NAMALWA (cell line): Measurements from ENCODE around the gene ZNF414.
"Not testable (repeated sequence)": the region's sequence is repeated elsewhere in the genome, so short reads cannot be mapped to it uniquely, and the experiment has no call there.

Experiments used
- DNase-seq: peaks from one replicate; pipeline ENCODE4 v3.0.0-alpha.2; 2015; ENCODE audit warnings: low spot score

The ZNF414 gene

DNA sequence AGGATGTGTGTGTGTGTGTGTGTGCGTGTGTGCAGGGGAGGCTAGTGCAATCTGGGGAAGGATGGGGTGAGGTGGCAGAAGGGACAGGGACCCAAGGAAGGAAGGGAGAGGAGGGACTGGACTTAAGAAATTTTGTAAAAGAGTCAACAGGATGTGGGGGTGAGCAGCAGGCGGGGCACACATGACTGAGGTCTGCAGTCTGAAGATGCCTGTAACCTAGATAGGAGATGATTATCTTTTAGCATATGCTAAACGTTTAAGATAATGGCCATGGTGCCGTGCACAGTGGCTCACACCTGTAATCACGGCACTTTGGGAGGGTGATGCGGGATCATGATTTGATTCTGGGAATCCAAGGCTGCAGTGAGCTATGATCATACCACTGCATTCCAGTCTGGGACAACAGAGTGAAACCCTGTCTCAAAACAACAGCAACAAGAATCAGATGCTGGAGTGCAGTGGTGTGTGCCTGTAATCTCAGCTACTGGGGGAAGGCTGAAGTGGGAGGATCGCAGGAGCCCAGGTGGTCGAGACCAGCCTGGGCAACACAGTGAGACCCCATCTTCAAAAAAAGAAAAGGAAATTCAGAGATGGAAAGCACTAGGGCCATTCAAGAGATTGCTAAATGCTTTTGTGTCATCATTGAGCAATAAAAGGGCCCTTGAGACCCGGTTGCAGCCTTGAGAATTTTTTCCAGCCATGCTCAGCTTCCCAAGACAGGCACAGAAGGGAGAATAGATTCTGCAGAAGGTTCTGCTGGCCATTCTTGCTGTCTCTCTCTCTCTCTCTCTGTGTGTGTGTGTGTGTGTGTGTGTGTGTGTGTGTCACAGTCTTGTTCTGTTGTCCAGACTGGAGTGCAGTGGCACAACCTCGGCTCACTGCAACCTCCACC, 3.8 kb upstream of the ZNF414 start:
- no peak for DNase-seq

GRCh38 chr19:8515317-8515716, 1.4 kb upstream of the ZNF414 start:
- DNase-seq, result no peak

GRCh38 chr19:8514505-8515009, 590 bp upstream of the ZNF414 start:
- not testable (repeated sequence) for DNase-seq

GRCh38 chr19:8513036-8513686, 806 bp downstream of the ZNF414 start:
- no peak for DNase-seq

GRCh38 chr19:8512115-8512967, 1.6 kb downstream of the ZNF414 start:
- DNase-seq, result peak; percentile 74

- no peak for DNase-seq
Measured at GRCh38 chr19:8511573-8512101, 2.3 kb downstream of the ZNF414 start.

GRCh38 chr19:8510589-8511115, 3.3 kb downstream of the ZNF414 start:
- no peak for DNase-seq

- DNase-seq, result no peak
Measured at GRCh38 chr19:8506402-8506957, 7.5 kb downstream of the ZNF414 start.

GRCh38 chr19:8505680-8506401, 8.1 kb downstream of the ZNF414 start:
- peak; percentile 75 for DNase-seq

DNA sequence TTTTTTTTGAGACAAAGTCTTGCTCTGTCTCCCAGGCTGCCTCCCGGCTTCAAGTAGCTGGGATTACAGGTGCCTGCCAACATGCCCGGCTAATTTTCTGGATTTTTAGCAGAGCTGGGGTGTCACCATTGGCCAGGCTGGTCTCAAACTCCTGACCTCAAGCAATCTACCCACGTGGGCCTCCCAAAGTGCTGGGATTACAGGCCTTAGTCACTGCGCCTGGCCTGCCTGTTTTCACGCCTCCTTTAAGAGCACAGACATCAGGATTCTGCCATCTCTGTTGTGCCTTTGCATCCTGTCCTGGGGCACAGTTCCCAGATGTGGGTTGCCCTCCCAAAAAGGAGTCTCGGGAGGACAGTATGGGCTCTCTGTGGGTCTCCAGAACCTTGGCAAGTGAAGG, 9.0 kb downstream of the ZNF414 start:
- no peak for DNase-seq

DNA sequence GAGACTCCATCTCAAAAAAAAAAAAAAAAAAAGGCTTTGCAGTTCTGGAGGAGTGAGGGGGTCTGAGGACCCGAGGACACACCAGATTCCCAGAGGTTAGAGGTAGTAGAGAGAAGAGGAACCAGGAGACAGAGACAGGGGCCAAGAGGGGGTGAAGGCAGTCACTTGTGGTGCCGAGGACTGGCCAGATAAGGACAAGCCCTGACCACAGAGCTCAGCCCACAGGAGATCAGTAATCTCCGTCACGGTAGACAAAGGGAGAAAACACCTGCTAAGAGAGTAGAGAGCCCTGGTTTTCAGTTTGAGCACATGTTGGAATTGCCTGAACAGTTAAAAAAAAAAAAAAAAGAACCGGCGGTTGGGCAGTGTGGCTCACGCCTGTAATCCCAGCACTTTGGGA, 9.8 kb downstream of the ZNF414 start:
- DNase-seq, result no peak

GRCh38 chr19:8503510-8503909, 10.5 kb downstream of the ZNF414 start:
- DNase-seq, result no peak

DNA sequence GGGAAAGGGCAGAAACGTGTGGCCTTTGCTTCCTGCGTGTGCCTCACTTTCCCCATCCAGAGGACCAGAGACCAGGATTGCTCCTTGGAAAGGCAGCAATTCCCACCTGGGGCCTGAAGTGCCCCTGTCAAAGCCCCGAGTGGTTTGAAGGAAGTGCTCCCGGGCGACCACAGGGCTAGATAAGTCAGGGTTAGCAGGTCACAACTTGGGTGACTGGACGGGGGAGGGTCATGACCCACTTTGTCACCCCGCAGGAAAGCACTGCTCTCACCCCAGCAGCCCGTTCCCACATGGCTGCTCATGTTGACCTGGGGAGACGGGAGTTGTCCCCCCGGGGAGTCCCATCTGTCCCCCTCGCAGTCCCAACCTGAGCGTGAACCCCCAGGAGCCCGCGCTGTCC, 12.0 kb downstream of the ZNF414 start:
- no peak for DNase-seq

GRCh38 chr19:8501516-8501915, 12.5 kb downstream of the ZNF414 start:
- no peak for DNase-seq

GRCh38 chr19:8500158-8500557, 13.8 kb downstream of the ZNF414 start:
- DNase-seq, result no peak

DNA sequence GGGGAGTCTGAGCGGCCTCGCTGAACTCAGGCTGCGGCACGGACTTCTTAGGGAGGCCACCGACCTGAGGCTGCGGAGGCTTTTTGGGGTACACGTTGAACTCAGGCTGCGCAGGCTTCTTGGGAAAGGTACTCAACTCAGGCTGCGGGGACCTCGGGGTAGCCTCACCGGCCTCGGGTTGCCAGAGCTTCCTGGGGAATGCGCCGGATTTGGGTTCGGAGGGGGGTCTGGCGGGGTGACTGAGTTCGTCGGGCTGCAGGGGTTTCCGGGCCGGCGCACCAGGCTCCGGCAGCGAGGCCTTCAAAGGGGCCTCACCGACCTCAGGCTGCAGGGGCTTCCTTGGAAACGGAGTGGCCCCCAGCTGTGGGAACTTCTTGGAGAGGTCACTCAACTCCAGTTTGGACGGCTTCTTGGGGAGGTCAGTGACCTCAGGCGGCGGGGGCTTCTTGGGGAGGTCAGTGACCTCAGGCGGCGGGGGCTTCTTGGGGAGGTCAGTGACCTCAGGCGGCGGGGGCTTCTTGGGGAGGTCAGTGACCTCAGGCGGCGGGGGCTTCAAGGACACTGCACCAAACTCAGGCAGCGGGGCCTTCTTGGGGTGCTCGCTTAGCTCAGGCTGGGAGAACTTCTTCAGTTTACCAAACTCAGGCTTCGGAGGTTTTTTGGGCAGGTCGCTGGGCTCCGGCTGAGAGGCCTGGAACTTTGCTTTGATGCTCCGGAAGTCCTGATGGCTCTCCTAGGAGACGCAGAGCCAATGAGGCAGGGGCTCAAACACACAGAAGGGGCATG, 14.7 kb downstream of the ZNF414 start:
- DNase-seq, result no peak

- no peak for DNase-seq
Measured at GRCh38 chr19:8498295-8498694, 15.7 kb downstream of the ZNF414 start.

DNA sequence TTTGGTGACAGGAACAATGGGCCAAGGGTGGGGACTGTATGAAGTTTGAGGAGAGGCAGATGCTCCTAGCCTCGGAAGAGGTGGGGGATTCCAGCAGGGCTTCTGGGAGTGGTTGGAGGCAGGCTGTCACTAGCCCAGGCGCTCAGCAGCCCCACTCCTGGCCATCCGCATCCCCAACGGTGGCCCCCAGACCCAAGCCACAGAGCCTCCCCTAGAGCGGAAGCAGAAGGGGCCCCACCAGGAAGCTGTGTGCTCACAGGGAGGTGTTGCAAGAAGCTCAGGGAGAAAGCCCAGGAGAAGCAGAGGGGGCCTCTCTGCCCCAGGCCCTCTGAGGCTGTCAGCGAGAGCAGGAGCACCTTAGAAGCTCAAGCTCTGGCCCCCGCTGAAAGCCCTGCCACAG, 19.8 kb downstream of the ZNF414 start:
- no peak for DNase-seq

- DNase-seq, result peak; percentile 48
Measured at GRCh38 chr19:8491574-8491973, 22.4 kb downstream of the ZNF414 start.

DNA sequence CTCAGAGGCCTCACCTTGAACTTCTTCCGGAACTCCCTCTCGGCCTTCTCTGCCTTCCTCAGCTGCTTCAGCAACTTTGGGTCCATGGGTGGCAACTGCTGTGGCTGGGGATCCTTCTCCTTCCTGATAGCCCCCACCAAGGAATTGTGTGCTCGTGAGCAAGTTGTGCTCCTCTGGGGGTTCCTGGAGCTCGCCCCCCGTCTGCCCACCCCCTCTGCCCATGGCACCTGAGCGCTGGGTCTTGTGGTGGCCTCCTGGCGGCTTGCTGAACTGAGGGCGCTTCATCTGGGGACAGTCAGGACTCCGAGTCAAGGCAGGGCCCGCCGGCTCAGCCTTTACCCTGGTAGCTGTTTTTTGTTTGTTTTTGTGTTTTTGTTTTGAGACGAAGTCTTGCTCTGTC, 23.1 kb downstream of the ZNF414 start:
- DNase-seq, result no peak
